Inferior parietal cortex (tissue), 1 donor: ENCODE measurements around the gene BDNF.
"Not testable (repeated sequence)": the region's sequence is repeated elsewhere in the genome, so short reads cannot be mapped to it uniquely, and the experiment has no call there.

ENCODE experiments used
- DNase-seq: peaks from one replicate; pipeline ENCODE4 v3.0.0-alpha.2; 2016; ENCODE audit errors: extremely low spot score

BDNF gene

DNA sequence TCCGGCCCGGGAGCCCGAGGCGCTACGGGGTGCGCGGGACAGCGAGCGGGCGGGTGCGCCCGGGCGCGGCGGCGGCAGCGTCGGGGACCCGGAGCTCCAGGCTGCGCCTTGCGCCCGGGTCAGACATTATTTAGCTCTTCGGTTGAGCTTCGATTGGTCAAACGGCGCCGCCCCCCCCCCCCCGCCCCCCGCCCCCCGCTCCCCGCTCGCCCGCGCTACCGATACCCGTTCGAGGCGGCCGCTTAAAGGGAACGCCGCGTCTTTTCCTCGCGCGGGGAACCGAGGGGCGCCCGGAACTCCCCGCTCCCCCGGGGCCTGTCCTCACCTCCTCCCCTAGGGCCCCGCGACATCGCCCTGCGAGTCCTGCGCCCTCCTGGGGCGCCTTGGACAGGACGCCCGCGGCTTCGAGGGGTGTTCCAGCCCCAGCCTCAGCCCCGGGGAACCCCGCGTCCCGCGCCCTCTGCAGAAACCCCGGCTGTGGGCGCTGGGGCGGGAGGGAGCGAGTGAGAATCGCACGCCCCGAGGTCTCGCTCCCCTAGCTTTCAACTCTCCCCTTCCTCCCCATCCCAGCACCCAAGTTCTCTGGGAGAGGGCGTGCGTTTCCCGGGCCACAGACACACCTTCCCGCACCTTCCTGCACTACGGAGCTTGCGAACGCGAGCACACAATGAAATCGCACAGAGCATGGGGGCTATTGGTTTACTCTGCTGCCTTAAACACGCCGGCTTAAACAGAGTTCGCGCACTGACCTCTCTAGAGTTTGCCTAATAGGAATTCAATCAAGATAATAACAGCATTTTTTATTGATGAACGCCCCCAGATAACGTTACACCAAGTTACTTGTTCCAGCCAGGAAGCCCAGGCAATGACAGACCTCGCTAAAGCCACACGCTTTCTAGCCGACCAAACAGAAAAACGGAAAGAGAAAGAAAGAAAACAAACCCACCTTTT is at the start of gene BDNF:
TSS of gene BDNF (minus strand) at position 105 of the 951 bp plus-strand sequence. CDS start 41,891 bp downstream, outside the sequence.
- DNase-seq = no peak

DNA sequence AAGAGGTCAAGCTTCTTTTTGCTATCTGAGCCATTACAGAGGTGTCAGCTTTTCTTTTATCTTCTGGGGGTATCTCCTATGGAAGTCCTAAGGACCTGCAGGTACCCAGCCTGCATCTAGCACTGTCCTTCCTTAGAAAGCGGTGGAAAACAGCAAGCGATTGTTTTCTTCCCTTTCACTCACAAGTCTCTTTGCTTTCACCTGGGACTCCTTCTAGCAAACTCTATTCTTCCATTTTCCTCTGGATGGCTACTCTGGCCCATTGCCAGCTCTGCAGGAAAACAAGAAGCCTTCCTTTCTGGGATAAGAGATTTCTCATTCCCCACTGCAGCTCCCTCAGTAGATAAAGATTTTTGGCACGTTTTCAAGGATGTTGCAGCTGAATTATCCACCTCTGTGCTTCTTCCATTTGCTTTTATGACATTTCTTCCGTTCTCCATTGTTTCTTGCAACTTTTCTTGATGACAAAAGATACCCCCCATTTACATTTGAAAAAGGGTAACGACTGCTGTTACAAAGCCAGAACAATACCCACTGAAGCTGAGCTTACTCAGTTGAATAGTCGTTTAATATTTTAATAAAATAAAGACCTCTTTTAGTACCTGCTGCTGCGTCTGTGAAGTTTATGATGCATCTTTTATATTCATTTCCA is 40.2 kb upstream of the BDNF start:
- no peak for DNase-seq

DNA sequence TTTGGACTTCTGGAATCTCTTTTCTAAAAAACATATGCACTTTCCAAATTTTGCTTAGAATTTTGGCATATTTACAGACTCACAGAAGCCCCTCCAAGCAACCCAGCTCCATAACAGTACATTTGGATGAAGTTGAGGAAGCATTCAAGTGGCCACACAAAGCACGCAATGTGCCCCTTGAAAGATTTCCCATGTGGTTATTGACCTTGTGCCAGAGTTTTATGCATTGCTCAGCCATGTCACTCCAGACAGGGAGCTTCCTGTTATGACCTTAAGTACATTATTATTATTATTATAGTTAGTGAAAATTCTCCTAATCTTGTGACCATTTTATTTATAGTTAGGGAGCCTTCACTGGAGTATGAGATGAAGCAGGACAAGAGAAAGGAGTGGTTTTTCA is 35.0 kb upstream of the BDNF start:
- no peak for DNase-seq

DNA sequence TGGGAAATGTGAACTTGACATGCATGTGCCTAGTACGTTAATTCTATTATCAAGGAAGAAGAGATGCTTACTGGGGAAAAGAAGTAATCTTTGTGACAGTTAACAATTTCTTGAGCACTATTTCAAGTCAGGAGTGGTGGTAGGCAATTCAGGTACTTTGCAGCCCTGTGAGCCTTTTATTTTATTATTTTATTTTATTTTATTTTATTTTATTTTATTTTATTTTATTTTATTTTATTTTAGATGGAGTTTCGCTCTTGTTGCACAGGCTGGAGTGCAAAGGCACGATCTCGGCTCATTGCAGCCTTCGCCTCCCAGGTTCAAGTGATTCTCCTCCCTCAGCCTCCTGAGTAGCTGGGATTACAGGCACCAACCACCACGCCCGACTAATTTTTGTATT is 31.5 kb upstream of the BDNF start:
- not testable (repeated sequence) for DNase-seq

DNA sequence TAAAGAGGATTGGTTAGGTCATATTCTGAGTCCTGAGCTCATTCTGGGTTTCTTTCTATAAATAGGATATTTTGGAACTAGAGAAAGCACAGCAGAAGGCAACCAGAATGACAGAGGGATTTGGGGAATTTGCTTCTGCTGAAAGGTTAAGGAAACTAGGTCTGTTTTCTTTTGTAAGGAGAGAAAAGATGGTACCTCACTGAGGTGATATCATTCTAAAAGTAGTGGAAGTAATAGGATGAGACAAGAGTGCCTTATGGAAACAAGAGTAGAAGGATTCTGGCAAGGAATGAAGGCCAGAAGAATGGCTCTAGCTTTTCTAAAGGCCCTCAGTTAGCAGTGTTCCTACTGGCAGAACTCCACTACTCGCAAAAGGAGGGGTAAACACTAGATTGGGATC is 26.7 kb upstream of the BDNF start:
- no peak for DNase-seq

DNA sequence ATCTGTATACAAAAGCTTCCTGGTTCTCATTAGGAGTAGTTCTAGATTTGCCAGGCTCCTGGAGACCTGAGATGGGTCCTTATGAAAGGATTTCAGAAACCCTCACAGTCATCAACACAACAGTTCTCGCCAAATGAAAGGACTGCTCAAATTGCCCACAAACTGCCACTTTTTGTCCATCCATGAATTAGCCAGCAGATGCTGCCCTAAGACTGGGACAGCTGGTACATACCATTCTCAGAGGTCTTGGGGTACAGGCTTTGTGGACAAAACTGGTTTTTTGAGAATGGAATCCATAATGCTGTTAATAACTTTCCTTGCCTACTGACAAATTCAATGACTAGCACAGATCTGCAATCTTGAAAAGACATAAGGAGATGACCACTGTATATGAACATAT is 23.4 kb upstream of the BDNF start:
- no peak for DNase-seq

DNA sequence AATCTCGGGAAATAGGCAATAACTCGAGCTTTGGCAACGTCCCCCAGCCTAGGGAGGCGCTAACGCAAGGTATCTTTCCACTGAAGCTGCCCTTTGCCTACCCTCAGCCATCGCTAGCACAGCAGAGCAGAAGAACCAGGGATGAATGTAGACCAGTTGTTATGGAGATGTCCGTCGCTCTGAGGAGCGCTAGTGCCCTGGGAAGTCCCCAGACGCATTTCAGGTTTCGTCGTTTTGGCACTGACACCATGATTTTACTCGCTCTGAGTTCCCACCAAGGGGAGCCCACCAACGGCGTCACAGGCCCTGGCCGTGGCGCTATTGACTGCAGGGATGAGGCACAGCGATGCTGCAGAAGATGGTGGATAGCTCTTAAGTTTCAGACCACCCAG is 22.7 kb upstream of the BDNF start:
- DNase-seq = no peak

DNA sequence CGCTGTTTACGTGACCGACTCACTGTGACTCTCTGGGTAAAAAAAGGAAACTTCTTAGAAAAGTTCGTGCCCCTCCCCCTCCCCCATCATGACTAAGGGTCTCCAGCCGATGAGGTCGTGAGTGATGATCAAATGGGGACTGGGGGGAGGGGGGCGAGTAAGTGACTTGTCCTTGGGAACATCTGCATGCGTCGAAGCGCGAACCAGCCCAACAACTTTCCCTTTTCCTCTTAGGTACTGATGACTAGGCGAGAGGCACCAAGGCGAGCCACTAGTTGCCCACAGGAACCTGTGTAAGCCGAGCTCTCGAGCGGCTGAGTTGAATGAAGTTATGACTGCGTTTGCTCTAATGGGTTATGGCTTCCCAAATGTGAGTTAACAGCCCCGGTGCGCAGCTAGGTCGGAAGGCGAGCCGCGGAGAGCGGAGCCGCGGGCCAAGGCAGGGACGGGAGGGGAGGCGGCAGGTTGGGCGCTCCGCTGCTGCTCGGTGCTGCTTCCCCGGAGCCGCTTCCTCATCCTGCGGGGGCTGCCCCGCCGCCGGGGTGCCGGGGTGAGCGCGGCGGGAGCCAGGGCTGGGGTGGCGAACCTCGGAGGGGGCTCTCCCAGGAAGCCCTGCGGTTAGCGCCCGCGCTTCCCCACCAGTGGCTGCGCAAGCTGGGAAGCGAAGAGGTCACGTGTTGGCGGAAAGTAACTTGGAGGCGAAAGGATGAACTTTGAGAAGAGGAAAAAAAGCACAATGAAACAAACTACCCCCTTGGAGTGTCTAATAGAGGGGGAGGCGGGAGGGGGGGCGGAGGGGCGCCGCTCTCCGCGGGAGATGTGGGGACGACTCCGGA is 22.1 kb upstream of the BDNF start:
- DNase-seq = no peak

DNA sequence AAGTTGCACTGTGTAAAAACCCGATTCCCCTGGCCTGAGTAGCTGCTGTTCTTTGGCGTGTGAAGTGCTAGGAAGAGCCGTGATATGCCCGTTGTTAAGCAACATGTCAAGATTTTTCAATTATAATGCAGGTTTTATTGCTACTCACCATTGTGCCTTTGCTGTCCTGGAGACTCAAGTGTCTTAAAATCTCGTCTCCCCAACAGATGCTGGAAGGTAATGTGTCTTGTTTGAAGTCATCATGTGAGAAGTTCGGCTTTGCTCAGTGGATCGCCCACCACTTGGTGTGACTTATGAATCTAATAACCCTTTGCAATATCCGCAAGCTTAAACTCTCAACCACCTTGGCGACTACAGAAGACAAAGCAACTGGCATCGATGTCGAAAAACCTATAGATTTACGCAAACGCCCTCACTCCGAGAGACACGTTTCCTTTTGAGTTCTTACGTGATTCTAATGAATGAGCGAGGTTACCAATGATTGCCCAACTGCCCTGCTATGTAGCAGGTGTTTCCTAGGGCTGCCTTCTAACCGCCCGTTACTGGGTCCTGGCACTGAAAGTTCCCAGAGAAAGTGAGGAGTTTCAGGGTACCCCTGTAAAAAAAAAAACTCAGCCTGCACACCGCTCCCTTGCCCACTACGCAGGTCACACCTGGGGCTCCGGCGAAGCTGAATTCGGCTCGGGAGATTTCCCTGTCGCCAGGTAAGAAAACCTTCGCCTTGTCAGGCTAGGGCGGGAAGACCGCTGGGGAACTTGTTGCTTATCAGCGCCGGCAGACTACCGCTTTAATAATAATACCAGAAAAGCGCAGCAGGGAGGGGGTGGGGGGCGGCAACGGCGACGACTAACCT is 21.2 kb upstream of the BDNF start:
- DNase-seq = no peak

DNA sequence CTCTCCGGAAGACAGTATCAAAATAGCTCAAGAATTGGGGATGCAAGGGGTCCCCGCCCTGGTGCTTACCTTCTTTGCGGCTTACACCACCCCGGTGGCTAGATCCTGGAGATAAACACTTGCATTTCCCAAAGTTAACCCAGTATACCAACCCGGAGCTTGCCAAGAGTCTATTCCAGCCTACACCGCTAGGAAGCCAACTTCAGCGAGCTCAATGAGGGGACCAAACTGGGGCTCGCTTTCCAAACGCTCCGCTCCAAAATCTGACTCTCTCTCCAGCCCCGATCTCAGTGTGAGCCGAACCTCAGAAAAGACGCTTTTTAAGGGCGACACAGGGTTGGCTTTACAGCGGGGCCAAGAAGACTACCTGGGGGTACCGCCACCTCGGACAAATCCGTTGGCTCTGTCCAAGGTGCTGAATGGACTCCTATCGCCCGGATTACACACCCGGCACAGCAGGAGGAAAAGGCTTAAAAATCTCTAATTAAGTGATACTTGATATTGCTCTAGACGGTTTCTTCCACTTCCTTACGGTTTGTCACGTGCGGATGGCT is 20.1 kb upstream of the BDNF start:
- DNase-seq = no peak

DNA sequence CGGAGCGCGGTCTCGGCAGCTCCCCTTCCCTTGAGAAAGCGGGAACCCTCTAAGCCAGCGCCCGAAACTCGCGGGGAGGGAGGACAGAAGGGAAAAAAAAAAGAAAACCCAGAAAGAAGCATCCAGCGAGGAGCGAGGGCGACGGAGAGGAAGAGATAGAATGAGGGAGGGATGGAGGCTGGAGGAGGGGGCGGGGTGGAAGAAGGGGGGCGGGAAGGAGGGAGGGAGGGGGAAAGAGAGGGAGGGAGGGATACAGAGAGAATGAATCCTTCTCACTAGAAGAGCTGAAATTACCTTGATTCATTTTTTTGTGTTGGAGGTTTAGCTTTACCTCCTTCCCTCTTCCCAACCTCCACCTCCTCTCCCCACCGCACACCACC is 19.3 kb upstream of the BDNF start:
- DNase-seq = no peak

DNA sequence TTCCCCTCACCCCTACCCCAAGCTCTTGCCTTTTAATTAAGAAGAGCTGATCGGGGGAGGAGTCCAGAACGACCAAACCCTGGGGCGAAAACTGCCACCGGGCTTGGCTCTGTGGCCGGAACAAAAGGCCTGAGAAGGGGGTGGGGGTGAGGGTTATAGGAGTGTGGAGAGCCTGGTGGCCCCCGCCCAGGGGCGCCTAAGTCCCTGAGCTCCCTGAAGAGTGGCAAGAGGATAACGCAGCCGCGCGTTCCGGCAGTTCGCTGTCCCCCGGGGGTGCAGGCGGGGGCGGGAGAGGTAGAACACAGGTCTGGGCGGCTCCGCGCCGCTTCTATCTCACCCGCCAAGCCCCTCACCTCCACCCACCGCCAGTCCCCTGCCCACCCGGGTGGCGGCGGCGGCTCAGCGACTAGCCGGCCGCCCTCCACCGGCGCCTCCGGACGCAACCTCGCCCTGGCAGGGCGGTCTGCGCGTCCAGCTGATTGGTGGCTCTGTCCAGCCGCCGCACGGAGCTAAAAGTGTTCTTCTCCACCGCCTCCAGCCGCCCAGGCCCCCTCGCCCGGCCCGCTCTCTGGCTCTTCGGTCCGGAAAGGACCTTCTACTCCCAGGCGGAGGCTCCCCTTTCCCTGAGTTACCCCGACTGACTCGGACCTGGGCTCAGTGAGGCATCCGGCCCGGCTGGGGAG is 18.7 kb upstream of the BDNF start:
- no peak for DNase-seq

DNA sequence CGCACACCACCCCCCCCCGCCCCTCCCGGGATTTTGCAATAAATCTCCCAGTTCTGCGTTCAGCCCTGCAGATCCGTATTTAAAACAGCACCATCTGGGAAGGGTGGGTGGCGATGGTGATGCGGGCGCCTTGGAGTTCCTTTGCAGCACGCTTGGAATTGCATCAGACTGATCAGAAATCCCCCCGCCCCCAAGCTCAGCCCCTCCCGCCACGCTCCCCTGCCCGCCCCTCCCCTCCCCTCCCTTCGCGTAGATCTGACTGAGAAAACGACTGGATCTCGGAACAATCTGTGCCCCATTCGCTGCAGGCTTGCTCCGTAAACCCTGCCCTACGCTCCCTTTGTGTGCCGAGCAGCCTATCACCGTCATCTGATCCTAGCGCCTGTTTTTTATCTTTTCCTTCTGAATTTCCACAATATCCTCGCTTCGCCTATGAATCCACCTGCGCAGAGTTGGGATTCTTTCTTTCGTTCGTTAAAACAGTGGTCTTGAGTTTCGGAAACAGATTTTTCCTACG is 18.1 kb upstream of the BDNF start:
- no peak for DNase-seq

DNA sequence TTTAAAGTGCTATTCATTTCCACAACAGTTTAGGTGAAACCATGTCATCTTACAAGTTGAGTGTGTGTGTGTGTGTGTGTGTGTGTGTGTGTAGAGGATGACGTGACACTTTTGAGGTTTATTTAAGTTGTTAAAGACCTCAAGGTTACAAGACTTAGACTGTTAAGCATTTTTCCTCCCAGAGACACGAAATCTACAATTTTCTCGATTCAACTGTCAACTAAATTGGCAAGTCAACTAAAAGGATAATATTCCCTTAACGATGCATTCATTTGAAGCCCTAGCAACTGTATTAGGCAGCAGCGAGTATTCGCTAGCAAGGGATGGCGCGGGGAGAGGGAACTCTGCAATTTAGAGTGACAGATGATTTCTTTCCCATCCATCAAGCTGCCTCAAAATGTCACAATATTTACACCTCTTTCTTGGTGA is 17.6 kb upstream of the BDNF start:
- DNase-seq = no peak

DNA sequence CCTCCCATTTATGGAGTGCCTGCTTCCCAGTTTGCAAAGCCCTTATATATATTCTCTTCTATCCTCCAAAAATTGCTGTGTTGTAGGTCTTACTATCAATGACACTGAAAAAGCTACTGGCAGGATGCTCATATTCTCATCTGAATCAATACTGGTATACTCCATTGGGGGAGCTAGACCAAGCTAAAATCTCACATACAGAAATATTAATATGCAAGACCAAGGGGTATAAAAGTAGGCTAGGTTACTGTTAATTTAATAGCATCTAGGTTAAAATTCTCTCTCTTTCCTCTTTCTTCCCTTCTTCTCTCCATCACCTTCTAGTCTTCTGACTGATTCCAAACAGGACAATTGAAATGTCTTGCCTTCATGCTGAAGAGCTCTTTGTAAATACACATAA is 17.1 kb upstream of the BDNF start:
- DNase-seq = no peak

DNA sequence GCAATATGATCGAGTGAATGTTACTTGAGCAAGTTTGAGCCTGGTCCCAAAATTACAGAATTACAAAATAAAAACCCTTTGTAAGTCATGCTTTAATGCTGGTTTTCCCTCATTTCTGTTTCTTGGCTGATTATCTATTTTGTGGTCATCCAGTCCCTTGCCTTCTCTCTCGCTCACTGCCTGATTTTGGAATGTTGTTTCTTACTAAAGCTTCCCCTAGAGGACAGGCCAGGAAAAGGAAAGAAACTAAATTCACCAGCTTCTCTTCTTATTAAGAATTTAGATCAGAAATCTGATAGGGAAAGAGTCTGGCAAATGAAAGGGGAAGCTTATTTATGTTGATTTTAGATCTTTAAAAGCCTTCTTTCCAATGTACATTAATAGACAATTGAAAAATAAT is 16.6 kb upstream of the BDNF start:
- DNase-seq = no peak

DNA sequence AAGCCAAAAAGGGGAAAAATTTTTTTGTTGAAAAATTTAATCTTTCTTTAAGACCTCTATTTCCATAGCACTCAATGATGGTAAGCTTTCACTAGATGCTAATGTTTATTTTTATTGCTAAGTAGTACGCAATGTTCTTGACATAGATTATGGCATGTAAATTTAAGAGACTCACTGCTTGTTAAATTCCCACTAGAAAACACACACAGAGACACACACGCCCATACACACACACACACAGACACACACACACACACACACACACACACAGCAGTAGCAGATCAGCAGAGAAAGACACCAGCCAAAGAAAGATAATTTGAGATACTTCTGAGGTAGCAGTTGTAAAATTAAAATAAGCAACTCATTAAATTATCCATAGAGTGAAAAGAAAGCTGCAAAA is 16.0 kb upstream of the BDNF start:
- DNase-seq = no peak

DNA sequence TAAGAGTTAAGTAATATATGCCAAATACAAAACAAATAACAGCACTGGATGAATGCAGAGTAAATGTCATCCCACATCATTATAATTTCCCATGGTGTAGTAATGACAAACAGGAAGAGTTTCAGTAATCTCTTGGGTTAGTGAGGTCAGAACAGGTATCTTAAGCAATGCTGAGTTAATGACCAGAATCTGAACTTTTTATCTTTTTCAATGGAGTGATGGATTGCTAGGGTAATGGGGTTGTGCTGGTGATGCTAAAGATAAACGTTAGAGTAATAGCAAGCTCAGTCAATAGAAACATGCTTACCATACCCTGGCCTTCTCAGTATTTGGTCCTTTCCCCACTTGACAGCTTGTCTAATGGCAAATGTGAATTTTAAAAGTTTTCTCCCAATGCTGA is 11.5 kb upstream of the BDNF start:
- DNase-seq = no peak

DNA sequence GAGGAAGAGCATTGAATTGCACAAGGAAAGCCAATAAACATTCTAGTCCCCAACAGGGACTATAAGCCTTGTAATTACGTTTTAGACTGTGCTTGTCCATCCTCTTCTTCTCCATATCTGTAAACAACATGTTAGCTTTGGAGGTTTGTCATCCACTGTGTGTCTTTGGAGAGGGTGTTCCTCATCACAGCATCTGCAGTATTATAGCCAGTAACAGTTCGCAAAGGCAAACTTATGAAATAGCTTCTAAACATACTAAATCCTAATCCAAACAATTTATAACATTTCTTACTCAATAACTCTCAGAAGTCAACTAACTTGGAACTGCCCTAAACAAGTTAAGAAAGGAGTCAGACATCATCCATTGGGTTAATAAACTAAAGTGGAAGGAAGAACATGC is 10.3 kb upstream of the BDNF start:
- DNase-seq = no peak

DNA sequence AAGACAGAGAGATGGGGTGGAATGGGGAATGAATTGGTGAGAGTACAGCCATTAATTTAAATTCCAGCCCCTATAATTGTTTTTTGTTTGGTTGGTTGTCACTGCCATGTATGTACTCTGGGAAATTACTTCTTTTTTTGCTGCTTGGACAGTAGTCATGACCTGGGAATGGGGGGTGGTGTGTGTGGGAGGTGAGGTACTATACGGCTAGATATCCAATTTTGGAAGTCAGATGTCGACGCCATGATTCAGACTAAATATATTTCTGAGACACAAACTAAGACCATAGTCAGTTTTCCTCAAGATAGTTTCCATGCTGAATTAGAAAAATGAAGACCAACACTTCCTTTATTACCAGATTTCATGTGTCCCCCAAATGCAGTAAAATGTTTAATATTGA is 7.4 kb upstream of the BDNF start:
- no peak for DNase-seq
